HT-29 (cell line): ENCODE data around the gene PKNOX2. TPM values are rescaled to one million over a fixed set of nuclear protein-coding genes. Genes with fewer than 3 reads are reported as not detected.
A peak's percentile ranks its signal among the peaks of the same experiment; 100 is the strongest.

Source experiments
- DNase-seq: peaks from one replicate; pipeline ENCODE4 v3.0.0-alpha.2; 2015; ENCODE audit warnings: low spot score
- total RNA-seq: library from RNA; depleted of rRNA; stranded (reverse); fragments of >200 nt; shearing (Covaris generic); gene quantifications from 2 replicates; pipeline ENCODE4 v1.2.3, GENCODE V29; 2014

The PKNOX2 gene
- total RNA-seq, 1 experiment from 2014 or later = not detected

- no peak for DNase-seq
Measured at GRCh38 chr11:125378571-125378970, 214.0 kb downstream of the PKNOX2 start.

DNA sequence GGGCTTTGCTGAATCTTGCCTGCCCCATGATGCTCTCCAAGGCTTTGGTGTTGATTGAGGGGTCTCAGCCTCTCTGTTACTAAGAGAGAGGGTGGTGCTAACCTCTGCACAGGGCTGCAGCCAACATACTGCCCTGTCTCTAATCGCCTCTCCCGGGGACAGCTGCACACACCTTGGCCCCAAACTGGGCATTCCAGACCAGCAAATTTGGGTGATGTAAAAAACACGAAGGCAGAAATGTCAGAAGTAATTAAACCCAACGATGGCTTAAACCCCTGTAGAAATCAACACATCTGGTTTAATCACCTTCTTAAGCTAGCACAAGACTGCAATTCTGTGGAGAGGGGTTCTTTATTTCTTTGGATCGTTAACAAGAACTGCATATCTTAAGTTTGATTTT, 215.0 kb downstream of the PKNOX2 start:
- no peak for DNase-seq

DNA sequence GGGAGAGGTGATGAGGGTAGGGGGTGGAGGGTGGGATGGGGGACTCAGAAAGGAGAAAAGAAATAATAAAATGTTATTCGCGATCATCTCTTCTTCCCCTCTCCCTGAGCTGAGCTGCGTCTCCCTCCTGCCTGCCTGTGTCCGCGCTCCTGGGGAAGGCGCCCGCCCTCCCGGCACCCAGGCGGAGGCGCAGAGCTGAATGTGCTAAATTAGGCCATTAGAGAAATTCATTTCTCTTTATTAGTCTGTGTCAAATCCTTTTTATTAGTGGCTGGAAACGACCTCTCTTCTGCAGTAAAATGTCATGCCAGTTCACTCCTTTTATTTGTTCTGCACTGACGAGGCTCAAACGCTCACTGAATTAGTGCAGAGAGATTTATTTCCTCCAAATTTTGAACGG, 215.4 kb downstream of the PKNOX2 start:
- no peak for DNase-seq

DNA sequence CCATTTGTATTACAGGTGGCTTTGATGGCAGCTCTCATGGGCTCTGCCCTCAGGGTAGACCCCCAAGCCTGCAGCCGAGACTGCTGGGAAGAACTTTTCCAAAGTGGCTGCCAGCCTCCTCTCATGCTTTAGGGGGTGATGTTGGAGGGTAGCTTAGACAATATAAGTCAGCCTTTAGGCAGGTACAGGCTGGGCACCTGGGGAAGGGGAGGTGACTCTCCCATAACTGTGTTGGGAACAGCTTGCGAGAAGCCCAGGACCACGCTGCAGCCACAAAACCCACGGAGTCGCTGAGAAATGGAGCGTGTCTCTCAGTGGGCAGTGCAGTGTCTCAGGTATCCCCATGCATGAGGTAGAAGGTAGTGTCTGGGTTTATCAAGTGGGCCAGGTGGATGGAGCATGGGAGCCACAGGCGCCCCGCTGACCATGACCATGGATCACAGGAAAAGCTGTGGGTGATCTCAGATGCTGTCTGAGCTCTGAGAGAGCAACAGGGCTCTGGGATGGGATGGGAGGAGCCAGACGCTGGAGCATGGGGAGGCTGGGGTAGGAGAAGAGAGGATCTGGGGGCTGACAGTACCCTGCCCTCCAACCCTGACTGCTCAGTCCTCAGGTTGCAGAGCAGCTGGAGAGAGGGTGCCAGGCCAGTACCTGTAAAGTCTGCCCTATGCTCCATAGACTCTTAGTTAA, 216.3 kb downstream of the PKNOX2 start:
- no peak for DNase-seq

DNA sequence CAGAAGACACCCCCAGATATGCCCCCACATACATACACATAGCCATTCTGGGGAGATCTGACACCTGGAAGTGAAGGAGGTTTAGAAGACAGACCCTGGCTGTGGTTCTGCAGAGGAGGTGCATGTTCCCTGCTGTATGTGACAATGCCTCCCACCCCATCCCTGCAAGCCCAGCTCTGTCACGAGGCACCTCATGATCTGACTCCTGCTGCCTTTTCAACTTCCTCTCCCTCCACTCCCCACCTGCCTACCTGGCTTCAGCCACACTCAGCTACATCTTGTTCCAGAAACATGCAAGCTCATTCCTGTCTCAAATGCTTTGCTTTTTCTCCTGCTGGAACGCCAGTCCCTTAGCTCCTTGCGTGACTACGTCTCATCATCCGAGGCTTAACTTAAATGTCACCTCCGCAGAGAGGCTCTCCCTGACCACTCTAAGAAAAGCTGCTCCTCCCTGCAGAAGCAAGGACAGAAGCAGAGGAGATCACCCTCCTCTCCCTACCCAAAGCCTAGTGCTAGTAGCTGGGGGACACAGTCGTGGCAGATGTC, 217.0 kb downstream of the PKNOX2 start:
- DNase-seq = no peak

- no peak for DNase-seq
Measured at GRCh38 chr11:125382314-125382791, 217.8 kb downstream of the PKNOX2 start.

GRCh38 chr11:125382822-125383221, 218.3 kb downstream of the PKNOX2 start:
- no peak for DNase-seq

GRCh38 chr11:125384825-125385224, 220.3 kb downstream of the PKNOX2 start:
- no peak for DNase-seq

- DNase-seq = no peak
Measured at GRCh38 chr11:125387901-125388300, 223.3 kb downstream of the PKNOX2 start.

GRCh38 chr11:125388611-125389010, 224.1 kb downstream of the PKNOX2 start:
- DNase-seq = no peak

DNA sequence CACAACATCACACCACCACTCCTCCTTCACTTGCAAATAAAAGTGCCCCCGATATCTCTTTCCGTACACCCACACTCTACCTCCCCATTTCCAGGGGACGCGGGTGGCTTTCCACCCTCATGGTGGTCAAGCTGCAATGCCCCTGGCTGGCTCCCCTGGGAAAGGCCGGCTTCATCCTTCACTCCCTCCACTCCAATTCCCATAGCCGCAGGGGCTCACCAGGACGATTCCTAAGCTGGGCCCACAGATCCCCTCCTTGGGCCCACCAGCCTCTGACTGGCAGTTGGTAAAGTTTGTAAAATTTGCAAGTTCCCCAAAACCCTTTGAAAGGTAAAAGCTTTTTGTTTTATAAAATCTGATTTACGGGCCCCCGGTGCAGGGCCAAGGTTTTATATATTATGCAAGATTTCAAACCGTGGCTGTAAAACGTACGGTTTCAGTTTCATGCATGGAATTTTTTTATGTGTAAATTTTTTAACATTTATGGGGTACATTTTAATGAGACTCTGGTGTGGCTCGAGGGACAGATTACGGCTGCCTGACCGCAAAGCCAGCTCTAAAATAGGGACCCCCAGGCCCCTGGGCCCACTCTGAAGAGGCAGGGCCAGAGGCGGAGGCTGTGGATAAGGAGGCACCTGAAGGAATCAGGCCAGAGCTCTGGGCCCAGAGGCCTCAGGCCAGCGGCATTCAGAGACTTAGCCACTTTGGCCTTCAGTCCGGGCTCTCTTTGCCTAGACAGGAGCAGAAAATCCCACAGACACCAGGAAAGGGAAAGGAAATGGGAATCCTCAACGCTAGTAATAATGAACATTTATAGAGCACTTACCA, 225.0 kb downstream of the PKNOX2 start:
- DNase-seq = no peak

GRCh38 chr11:125390946-125391345, 226.4 kb downstream of the PKNOX2 start:
- DNase-seq = no peak

GRCh38 chr11:125393331-125393730, 228.8 kb downstream of the PKNOX2 start:
- DNase-seq = peak; percentile 25

DNA sequence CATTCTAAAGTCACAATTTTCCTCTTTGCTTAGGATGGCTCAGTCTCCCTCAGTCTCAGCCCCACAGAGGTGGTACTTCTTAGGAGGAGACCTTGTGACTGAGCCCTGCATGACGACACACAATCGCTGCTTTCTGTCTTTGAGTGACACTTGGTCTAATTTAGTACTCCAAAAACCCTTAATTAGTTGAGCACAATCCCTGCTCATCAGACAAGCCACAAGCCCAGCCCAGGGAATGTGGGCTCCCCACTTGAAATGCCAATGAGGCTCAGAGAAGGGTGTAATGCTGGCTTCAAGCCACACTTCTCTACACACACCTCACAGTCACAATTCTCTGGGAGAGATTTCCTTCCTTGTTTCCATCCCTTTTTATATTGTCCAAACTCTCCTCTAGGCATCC, 229.7 kb downstream of the PKNOX2 start:
- no peak for DNase-seq

- no peak for DNase-seq
Measured at GRCh38 chr11:125397421-125397820, 232.9 kb downstream of the PKNOX2 start.

- DNase-seq = no peak
Measured at GRCh38 chr11:125398475-125398874, 233.9 kb downstream of the PKNOX2 start.

GRCh38 chr11:125398994-125399640, 234.6 kb downstream of the PKNOX2 start:
- DNase-seq = no peak

DNA sequence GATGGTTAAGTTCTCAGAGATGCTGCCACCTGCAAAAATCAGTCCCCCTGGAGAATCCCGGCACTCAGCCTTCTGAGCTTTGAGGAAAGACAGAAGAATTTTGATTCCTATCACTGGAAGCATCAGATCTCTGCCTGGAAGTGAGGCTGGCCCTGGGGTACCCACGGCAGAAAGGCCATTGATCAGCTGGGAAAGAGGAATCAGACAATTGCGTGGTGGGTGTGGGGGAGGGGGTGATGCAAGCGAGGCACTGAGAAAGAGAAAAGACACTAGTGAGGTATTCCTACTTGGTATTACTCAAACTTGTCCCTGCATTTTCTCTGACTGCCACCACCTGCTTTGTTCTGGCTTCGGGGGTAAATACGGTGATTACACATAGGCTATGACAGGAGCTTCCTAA, 235.4 kb downstream of the PKNOX2 start:
- no peak for DNase-seq

DNA sequence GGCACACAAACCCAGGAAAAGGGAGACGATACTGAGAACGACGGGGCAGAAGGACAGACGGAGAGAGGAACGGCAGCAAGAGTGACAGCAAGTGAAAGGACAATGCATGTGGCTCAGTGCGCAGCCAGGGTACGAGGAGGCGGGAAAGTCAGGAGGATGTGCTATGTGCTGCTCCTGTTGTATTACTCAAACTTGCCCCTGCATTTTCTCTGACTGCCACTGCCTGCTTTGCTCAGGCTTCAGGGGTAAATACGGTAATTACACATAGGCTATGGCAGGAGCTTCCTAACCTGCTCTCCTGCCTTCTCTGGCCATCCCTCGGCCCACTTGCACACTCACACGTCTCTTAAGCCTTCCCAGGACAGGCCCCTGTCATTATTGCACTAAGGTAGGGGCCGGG, 236.7 kb downstream of the PKNOX2 start:
- DNase-seq = no peak

DNA sequence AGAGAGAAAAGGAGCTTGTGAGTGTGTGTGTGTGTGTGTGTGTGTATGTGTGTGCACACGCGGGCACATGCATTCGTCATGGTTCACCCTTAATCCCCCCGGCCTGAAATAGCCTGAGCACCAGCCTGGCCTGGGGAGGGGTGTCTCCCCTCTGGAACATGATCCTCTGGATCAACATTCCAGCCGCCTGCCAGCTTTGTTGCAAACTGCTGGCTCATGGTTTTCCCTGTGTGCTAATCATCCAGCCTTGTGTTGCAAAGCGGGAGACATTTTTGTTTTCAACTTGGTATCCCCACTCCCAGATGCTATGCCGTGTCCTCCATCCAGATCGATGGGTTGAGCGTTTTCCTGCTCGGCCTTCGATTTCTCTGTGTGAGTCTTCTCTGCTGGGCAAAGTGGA, 237.2 kb downstream of the PKNOX2 start:
- no peak for DNase-seq

GRCh38 chr11:125402435-125402834, 237.9 kb downstream of the PKNOX2 start:
- DNase-seq = no peak

DNA sequence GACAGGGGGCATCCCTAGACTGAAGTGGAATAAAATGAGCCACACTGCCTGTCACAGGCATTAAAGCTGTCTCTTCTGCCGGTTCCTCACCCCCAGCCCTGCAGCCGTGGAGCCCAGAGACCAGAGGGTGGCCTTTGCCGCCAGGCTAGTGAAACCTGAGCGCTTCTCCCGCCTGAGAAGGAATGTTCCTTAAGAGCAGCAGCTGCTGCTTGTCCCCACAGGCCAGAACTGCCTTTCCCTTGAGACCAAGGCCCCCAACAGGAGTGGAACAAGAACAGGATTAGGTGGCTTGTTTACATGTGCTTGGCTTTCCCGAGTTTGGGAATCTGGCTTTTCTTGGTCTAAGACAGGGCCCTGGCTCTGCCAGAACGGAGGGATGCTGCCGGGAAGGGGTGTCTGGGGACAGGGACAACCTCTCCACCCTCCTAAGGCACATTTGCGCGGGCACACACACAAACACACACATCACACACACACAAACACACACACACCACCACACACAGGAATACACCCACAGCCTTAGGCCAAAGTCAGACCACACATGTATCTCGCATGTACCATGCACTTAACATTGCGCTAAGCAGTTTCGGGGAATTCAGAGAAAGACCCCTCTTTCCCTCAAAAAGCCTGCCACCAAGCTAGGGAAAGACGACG, 239.7 kb downstream of the PKNOX2 start:
- no peak for DNase-seq
